Measurements from ENCODE around the gene GRPEL1. TPM values are rescaled to one million over a fixed set of nuclear protein-coding genes. Genes with fewer than 3 reads are reported as not detected.

GRPEL1 gene
- polyA plus RNA-seq, 1 donor from 2014 or later = 28.5 TPM

DNA sequence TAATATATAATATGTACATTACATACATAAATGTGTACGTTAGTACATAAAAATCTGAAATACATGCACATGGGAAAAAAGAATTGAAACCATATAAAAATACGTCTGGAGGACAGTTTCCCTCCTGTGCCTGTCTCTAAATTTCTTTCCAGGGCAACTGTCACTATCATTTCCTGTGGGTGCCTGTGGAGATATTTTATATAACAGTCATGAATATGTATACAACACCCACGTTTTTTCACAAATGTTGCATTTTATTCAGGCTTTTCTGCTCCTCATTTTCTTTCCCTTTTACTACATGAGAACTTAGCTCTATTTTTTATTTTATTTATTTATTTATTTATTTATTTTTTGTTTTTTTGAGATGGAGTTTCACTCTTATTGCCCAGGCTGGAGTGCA lies 24.2 kb upstream of the GRPEL1 start:
- H4K20me1 ChIP-seq (ENCODE audit: insufficient read depth) = no peaks in the 10 kb centered on the region
- no peaks in the 10 kb centered on the region for H3K9me3 ChIP-seq (ENCODE audit: low read length)
- no peak overlapping the region for H3K4me2 ChIP-seq (ENCODE audit: low read length)
- TF ChIP-seq RAD21 (conservative IDR thresholded peaks at IDR 0.05) (no peak), TAF1 (IDR thresholded peaks at IDR 0.05; ENCODE audit: low read depth) (no peak), SMC3 (conservative IDR thresholded peaks at IDR 0.05; ENCODE audit: poor library complexity) (no peak), MXI1 (conservative IDR thresholded peaks at IDR 0.05; ENCODE audit: poor library complexity, severe bottlenecking) (no peak), EZH2 (IDR thresholded peaks at IDR 0.05; ENCODE audit: borderline replicate concordance, insufficient read depth, low read length, poor library complexity, severe bottlenecking) (no peak), POLR2AphosphoS5 (IDR thresholded peaks at IDR 0.05) (no peak), EP300 (conservative IDR thresholded peaks at IDR 0.05; ENCODE audit: poor library complexity, severe bottlenecking) (no peak)
- TF ChIP-seq, protein P1, sequence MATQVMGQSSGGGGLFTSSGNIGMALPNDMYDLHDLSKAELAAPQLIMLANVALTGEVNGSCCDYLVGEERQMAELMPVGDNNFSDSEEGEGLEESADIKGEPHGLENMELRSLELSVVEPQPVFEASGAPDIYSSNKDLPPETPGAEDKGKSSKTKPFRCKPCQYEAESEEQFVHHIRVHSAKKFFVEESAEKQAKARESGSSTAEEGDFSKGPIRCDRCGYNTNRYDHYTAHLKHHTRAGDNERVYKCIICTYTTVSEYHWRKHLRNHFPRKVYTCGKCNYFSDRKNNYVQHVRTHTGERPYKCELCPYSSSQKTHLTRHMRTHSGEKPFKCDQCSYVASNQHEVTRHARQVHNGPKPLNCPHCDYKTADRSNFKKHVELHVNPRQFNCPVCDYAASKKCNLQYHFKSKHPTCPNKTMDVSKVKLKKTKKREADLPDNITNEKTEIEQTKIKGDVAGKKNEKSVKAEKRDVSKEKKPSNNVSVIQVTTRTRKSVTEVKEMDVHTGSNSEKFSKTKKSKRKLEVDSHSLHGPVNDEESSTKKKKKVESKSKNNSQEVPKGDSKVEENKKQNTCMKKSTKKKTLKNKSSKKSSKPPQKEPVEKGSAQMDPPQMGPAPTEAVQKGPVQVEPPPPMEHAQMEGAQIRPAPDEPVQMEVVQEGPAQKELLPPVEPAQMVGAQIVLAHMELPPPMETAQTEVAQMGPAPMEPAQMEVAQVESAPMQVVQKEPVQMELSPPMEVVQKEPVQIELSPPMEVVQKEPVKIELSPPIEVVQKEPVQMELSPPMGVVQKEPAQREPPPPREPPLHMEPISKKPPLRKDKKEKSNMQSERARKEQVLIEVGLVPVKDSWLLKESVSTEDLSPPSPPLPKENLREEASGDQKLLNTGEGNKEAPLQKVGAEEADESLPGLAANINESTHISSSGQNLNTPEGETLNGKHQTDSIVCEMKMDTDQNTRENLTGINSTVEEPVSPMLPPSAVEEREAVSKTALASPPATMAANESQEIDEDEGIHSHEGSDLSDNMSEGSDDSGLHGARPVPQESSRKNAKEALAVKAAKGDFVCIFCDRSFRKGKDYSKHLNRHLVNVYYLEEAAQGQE (IDR thresholded peaks at IDR 0.05; ENCODE audit: borderline replicate concordance) = no peak
- TF ChIP-seq, protein P2, sequence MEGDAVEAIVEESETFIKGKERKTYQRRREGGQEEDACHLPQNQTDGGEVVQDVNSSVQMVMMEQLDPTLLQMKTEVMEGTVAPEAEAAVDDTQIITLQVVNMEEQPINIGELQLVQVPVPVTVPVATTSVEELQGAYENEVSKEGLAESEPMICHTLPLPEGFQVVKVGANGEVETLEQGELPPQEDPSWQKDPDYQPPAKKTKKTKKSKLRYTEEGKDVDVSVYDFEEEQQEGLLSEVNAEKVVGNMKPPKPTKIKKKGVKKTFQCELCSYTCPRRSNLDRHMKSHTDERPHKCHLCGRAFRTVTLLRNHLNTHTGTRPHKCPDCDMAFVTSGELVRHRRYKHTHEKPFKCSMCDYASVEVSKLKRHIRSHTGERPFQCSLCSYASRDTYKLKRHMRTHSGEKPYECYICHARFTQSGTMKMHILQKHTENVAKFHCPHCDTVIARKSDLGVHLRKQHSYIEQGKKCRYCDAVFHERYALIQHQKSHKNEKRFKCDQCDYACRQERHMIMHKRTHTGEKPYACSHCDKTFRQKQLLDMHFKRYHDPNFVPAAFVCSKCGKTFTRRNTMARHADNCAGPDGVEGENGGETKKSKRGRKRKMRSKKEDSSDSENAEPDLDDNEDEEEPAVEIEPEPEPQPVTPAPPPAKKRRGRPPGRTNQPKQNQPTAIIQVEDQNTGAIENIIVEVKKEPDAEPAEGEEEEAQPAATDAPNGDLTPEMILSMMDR (IDR thresholded peaks at IDR 0.05; ENCODE audit: poor library complexity, severe bottlenecking) = no peak
- no peaks in the 10 kb centered on the region for H3K9me2 ChIP-seq (ENCODE audit: insufficient read depth, low read length)
- no peaks in the 10 kb centered on the region for H3K27me3 ChIP-seq (ENCODE audit: insufficient read depth, low read depth, low read length)
- no peak overlapping the region for H3K4me3 ChIP-seq (ENCODE audit: low read length)
- H3K27ac ChIP-seq (ENCODE audit: low read length) = no peak overlapping the region
- H3F3A ChIP-seq (ENCODE audit: insufficient read depth, low read length, poor library complexity, severe bottlenecking) = no peaks in the 10 kb centered on the region
- no peaks in the 10 kb centered on the region for H3K79me2 ChIP-seq (replicated peaks; ENCODE audit: insufficient read depth, low read length)
- H2AFZ ChIP-seq (ENCODE audit: low read depth, low read length) = no peak overlapping the region
- H3K36me3 ChIP-seq (ENCODE audit: insufficient read depth, low read length) = no peaks in the 10 kb centered on the region
- no peak overlapping the region for H3K9ac ChIP-seq (ENCODE audit: low read length)

DNA sequence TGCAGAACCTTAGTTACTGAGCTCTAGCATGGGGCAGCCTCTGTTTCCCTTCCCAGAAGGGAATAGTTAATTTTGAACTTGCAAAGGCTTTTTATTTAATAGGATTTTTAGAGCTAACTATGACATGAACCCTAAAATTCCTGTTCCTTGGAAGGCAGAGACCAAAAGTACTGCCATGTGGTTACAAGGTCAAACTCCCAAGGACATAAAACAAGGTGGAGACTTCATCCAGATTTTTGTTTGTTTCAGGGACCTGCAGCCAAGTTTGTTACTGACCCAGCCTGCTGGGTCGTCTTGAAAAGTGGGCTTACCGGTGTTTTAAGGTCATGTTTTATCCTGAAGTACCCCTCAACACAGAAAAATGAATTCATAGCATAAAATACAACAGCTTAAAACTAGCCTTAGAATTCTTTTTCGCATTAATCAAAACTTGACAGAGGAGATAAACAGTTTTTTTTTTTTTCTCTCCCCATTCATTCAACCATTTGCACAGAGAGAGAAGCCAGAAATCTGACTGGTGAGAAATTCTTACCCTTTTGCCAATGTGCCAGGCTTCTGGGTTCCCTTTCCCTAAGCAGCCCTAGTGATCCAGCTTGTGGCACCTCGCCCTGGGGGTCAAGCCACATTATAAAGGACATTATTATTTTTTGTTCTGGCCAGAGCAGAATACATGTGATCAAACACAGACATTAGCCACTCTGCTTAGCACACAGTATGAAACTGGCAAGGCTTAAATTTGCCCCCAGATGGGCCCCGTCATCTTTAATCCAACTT lies 21.5 kb upstream of the GRPEL1 start:
- H3F3A ChIP-seq (ENCODE audit: insufficient read depth, low read length, poor library complexity, severe bottlenecking) = no peaks in the 10 kb centered on the region
- no peak overlapping the region for H3K9ac ChIP-seq (ENCODE audit: low read length)
- no peak overlapping the region for H3K4me2 ChIP-seq (ENCODE audit: low read length)
- no peaks in the 10 kb centered on the region for H3K27me3 ChIP-seq (ENCODE audit: insufficient read depth, low read depth, low read length)
- no peaks in the 10 kb centered on the region for H3K79me2 ChIP-seq (replicated peaks; ENCODE audit: insufficient read depth, low read length)
- TF ChIP-seq, protein P2 (IDR thresholded peaks at IDR 0.05; ENCODE audit: poor library complexity, severe bottlenecking) = no peak
- TF ChIP-seq POLR2AphosphoS5 (IDR thresholded peaks at IDR 0.05) (no peak), RAD21 (conservative IDR thresholded peaks at IDR 0.05) (no peak), EP300 (conservative IDR thresholded peaks at IDR 0.05; ENCODE audit: poor library complexity, severe bottlenecking) (no peak), SMC3 (conservative IDR thresholded peaks at IDR 0.05; ENCODE audit: poor library complexity) (no peak), MXI1 (conservative IDR thresholded peaks at IDR 0.05; ENCODE audit: poor library complexity, severe bottlenecking) (no peak), TAF1 (IDR thresholded peaks at IDR 0.05; ENCODE audit: low read depth) (no peak), EZH2 (IDR thresholded peaks at IDR 0.05; ENCODE audit: borderline replicate concordance, insufficient read depth, low read length, poor library complexity, severe bottlenecking) (no peak)
- TF ChIP-seq, protein P1 (IDR thresholded peaks at IDR 0.05; ENCODE audit: borderline replicate concordance) = no peak
- H4K20me1 ChIP-seq (ENCODE audit: insufficient read depth) = no peaks in the 10 kb centered on the region
- no peak overlapping the region for H3K4me3 ChIP-seq (ENCODE audit: low read length)
- no peak overlapping the region for H2AFZ ChIP-seq (ENCODE audit: low read depth, low read length)
- no peak overlapping the region for H3K27ac ChIP-seq (ENCODE audit: low read length)
- no peaks in the 10 kb centered on the region for H3K36me3 ChIP-seq (ENCODE audit: insufficient read depth, low read length)
- no peaks in the 10 kb centered on the region for H3K9me3 ChIP-seq (ENCODE audit: low read length)
- no peaks in the 10 kb centered on the region for H3K9me2 ChIP-seq (ENCODE audit: insufficient read depth, low read length)

Measured in neural cell (in vitro differentiated cells).